ENCODE measurements around the gene BFSP2. TPM values are rescaled to one million over a fixed set of nuclear protein-coding genes. Genes with fewer than 3 reads are reported as not detected.

BFSP2 gene
- total RNA-seq, 3 donors from 2014 or later, result not detected

GRCh38 chr3:133452641-133453319 lies 52.9 kb downstream of the BFSP2 start:
- ATAC-seq, result no peak
- no peaks in the 10 kb centered on the region for H3K36me3 ChIP-seq (ENCODE audit: low read depth)
- no peak for DNase-seq
- no peak for TF ChIP-seq CTCF (IDR thresholded peaks at IDR 0.05)
- H3K4me1 ChIP-seq (ENCODE audit: low read depth), result no peaks in the 10 kb centered on the region
- intact Hi-C loops (cut with DNase I, micrococcal nuclease), result no loop called here
- no peak overlapping the region for H3K4me3 ChIP-seq
- H3K9me3 ChIP-seq, result no peaks in the 10 kb centered on the region

DNA sequence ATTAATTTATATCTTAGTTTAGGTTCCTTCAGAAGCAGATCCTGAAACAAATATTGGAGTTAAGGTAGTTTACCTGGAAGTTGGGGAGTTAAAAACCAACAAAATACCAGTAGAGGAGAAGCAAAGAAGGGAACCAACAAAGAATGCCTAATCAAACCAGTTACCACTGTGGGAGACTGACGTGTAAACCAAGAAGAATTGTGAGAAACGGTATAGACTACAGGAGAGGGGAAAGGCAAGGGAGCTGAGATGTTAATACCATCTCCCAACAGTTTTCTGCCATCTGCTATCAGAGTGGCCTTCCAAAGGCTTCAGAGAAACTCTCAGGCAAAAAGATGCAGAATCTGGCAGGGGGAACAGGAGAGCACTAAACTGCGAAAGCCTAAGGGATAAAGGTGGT lies 53.5 kb downstream of the BFSP2 start:
- H3K36me3 ChIP-seq (ENCODE audit: low read depth), result no peaks in the 10 kb centered on the region
- no peak overlapping the region for H3K4me3 ChIP-seq
- no peaks in the 10 kb centered on the region for H3K4me1 ChIP-seq (ENCODE audit: low read depth)
- no peak for DNase-seq
- TF ChIP-seq CTCF (IDR thresholded peaks at IDR 0.05), result no peak
- intact Hi-C loops (cut with DNase I, micrococcal nuclease), result no loop called here
- no peaks in the 10 kb centered on the region for H3K9me3 ChIP-seq
- ATAC-seq, result no peak

- DNase-seq (no peak), ATAC-seq (no peak)
- no peaks in the 10 kb centered on the region for H3K36me3 ChIP-seq (ENCODE audit: low read depth)
- H3K4me1 ChIP-seq (ENCODE audit: low read depth), result no peaks in the 10 kb centered on the region
- intact Hi-C loops (cut with DNase I, micrococcal nuclease), result no loop called here
- H3K9me3 ChIP-seq, result no peaks in the 10 kb centered on the region
- H3K4me3 ChIP-seq, result no peak overlapping the region
- TF ChIP-seq CTCF (IDR thresholded peaks at IDR 0.05), result no peak
Observed at GRCh38 chr3:133455281-133455680, 55.4 kb downstream of the BFSP2 start.

GRCh38 chr3:133455960-133456359 lies 56.1 kb downstream of the BFSP2 start:
- no peaks in the 10 kb centered on the region for H3K4me1 ChIP-seq (ENCODE audit: low read depth)
- DNase-seq, result no peak
- H3K36me3 ChIP-seq (ENCODE audit: low read depth), result no peaks in the 10 kb centered on the region
- no peaks in the 10 kb centered on the region for H3K9me3 ChIP-seq
- no peak for TF ChIP-seq CTCF (IDR thresholded peaks at IDR 0.05)
- intact Hi-C loops (cut with DNase I, micrococcal nuclease), result no loop called here
- no peak overlapping the region for H3K4me3 ChIP-seq
- no peak for ATAC-seq

GRCh38 chr3:133457025-133457424 lies 57.2 kb downstream of the BFSP2 start:
- DNase-seq, result no peak
- TF ChIP-seq CTCF (IDR thresholded peaks at IDR 0.05), result no peak
- no peak overlapping the region for H3K4me3 ChIP-seq
- ATAC-seq, result no peak
- intact Hi-C loops (cut with DNase I, micrococcal nuclease), result no loop called here
- no peaks in the 10 kb centered on the region for H3K36me3 ChIP-seq (ENCODE audit: low read depth)
- no peaks in the 10 kb centered on the region for H3K9me3 ChIP-seq
- no peaks in the 10 kb centered on the region for H3K4me1 ChIP-seq (ENCODE audit: low read depth)

Data from mucosa of descending colon (tissue), 3 donors.